H1 (cell line): ENCODE results near the gene CELF5. TPM values are rescaled to one million over a fixed set of nuclear protein-coding genes. Genes with fewer than 3 reads are reported as not detected.

Source experiments
- CTCF ChIA-PET: fragments of 300-600 bp; sonication (Branson Sonifier 250); formaldehyde crosslinking; loops from one replicate; lab custom pipeline; 2021; ENCODE audit not compliant: partially characterized antibody; lab: Charles Lee
- POLR2A ChIA-PET: fragments of 300-600 bp; sonication (Branson Sonifier 250); formaldehyde crosslinking; loops from one replicate; lab custom pipeline; 2021; ENCODE audit warnings: inconsistent platforms; ENCODE audit not compliant: partially characterized antibody; lab: Charles Lee
- DNase-seq, 2 experiments: peaks; one replicate each; pipeline versions ENCODE4 v3.0.0 to v3.0.0-alpha.2; 2010 to 2022; ENCODE audit warnings: low spot score in 2 of 2, low read depth in 1 of 2, mixed read lengths in 1 of 2
- FAIRE-seq: peaks from 2 replicates; lab custom pipeline; 2011; peaks lifted over from hg19 to GRCh38; lab: Jason Lieb, UNC
- H2AFZ ChIP-seq: 2 replicates; pipeline ENCODE4 v1.8.1; 2012; ENCODE audit warnings: low read length, inconsistent platforms
- H2AK5ac ChIP-seq: 2 replicates; pipeline ENCODE4 v1.6.1; 2013; ENCODE audit warnings: low read depth, low read length
- H2BK120ac ChIP-seq: replicated peaks from 2 replicates; pipeline ENCODE3; 2013; ENCODE audit warnings: low read depth, low read length, inconsistent platforms
- H2BK12ac ChIP-seq: 2 replicates; pipeline ENCODE4 v1.6.1; 2013; ENCODE audit warnings: low read depth, low read length
- H2BK15ac ChIP-seq: 2 replicates; pipeline ENCODE4 v1.6.1; 2013; ENCODE audit warnings: low read length
- H2BK20ac ChIP-seq: 2 replicates; pipeline ENCODE4 v1.6.1; 2013; ENCODE audit warnings: low read length
- H2BK5ac ChIP-seq: 2 replicates; pipeline ENCODE4 v1.6.1; 2013; ENCODE audit warnings: low read depth, low read length
- H3K14ac ChIP-seq: 2 replicates; pipeline ENCODE4 v1.6.1; 2013; ENCODE audit warnings: inconsistent platforms; ENCODE audit not compliant: insufficient read length
- H3K18ac ChIP-seq: 2 replicates; pipeline ENCODE4 v1.6.1; 2013; ENCODE audit warnings: low read length; ENCODE audit errors: extremely low read depth
- H3K23ac ChIP-seq: 2 replicates; pipeline ENCODE4 v1.6.1; 2013; ENCODE audit warnings: inconsistent platforms; ENCODE audit not compliant: insufficient read length
- H3K23me2 ChIP-seq: 2 replicates; pipeline ENCODE4 v1.6.1; 2013; ENCODE audit warnings: low read depth, low read length
- H3K27ac ChIP-seq: 2 replicates; pipeline ENCODE4 v1.6.1; 2011; ENCODE audit warnings: low read depth, low read length, inconsistent platforms
- H3K27me3 ChIP-seq, 4 experiments: replicated peaks in 1 of 4; 1 replicate in 1 of 4; 2 replicates in 3 of 4; pipeline versions ENCODE4 v1.6.1 to v1.8.1; 2011 to 2013; ENCODE audit warnings: low read length in 3 of 4, mild to moderate bottlenecking in 3 of 4, inconsistent platforms in 2 of 4, mixed read lengths in 2 of 4, moderate library complexity in 1 of 4; ENCODE audit not compliant: control insufficient read depth in 3 of 4, insufficient read depth in 3 of 4; ENCODE audit errors: extremely low read depth in 1 of 4
- H3K36me3 ChIP-seq, 4 experiments: 2 replicates each; pipeline versions ENCODE4 v1.6.1 to v1.8.1; 2011 to 2013; ENCODE audit warnings: mild to moderate bottlenecking in 4 of 4, low read length in 3 of 4, moderate library complexity in 2 of 4, control low read depth in 1 of 4, inconsistent platforms in 1 of 4; ENCODE audit not compliant: insufficient read depth in 4 of 4, control insufficient read depth in 2 of 4
- H3K4ac ChIP-seq: replicated peaks from 2 replicates; pipeline ENCODE3; 2013; ENCODE audit warnings: low read length, low read depth, mixed read lengths, inconsistent platforms; ENCODE audit not compliant: insufficient read length
- H3K4me1 ChIP-seq, 4 experiments: replicated peaks in 1 of 4; 1 replicate in 1 of 4; 2 replicates in 3 of 4; pipeline versions ENCODE4 v1.6.1 to v1.8.1; 2011 to 2013; ENCODE audit warnings: low read length in 3 of 4, inconsistent platforms in 2 of 4, mixed read lengths in 1 of 4; ENCODE audit not compliant: insufficient read depth in 4 of 4, control insufficient read depth in 3 of 4
- H3K4me2 ChIP-seq, 2 experiments: 2 replicates each; pipeline versions ENCODE4 v1.6.1 to v1.8.1; 2011 to 2013; ENCODE audit warnings: low read depth in 2 of 2, low read length in 2 of 2, control low read depth in 1 of 2, inconsistent platforms in 1 of 2, mild to moderate bottlenecking in 1 of 2; ENCODE audit not compliant: insufficient read depth in 1 of 2
- H3K4me3 ChIP-seq, 4 experiments: fragments of 200-600, 300-600 bp in 1 of 4; sonication (generic), shearing (Covaris generic), sonication (Bioruptor Twin) in 1 of 4; 2 replicates each; pipeline versions ENCODE4 v1.5.1 to v1.8.1; 2011 to 2016; ENCODE audit warnings: low read length in 4 of 4, low read depth in 3 of 4, control low read depth in 2 of 4, inconsistent platforms in 2 of 4, mild to moderate bottlenecking in 2 of 4, mixed read lengths in 1 of 4, moderate library complexity in 1 of 4; ENCODE audit not compliant: insufficient read depth in 2 of 4; ENCODE audit errors: extremely low read depth in 1 of 4
- H3K56ac ChIP-seq: replicated peaks from 2 replicates; pipeline ENCODE3; 2013; ENCODE audit warnings: low read depth, mild to moderate bottlenecking, mixed read lengths, low read length, inconsistent platforms; ENCODE audit not compliant: insufficient read length
- H3K79me1 ChIP-seq: 2 replicates; pipeline ENCODE4 v1.6.1; 2013; ENCODE audit warnings: low read depth, low read length, control low read depth
- H3K79me2 ChIP-seq, 2 experiments: 2 replicates each; pipeline versions ENCODE4 v1.6.1 to v1.8.1; 2012 to 2013; ENCODE audit warnings: low read length in 2 of 2, mild to moderate bottlenecking in 2 of 2, inconsistent platforms in 1 of 2; ENCODE audit not compliant: insufficient read depth in 2 of 2, control insufficient read depth in 1 of 2
- H3K9ac ChIP-seq, 4 experiments: replicated peaks in 1 of 4; 1 replicate in 1 of 4; 2 replicates in 3 of 4; pipeline versions ENCODE4 v1.6.1 to v1.8.1; 2011 to 2013; ENCODE audit warnings: low read depth in 3 of 4, low read length in 3 of 4, control low read depth in 2 of 4, mild to moderate bottlenecking in 2 of 4, moderate library complexity in 2 of 4, inconsistent platforms in 1 of 4; ENCODE audit errors: extremely low read depth in 1 of 4
- H3K9me3 ChIP-seq, 2 experiments: 2 replicates each; pipeline versions ENCODE4 v1.6.1 to v1.8.1; 2012 to 2013; ENCODE audit warnings: mild to moderate bottlenecking in 2 of 2, moderate library complexity in 2 of 2, control low read depth in 1 of 2, inconsistent platforms in 1 of 2, low read depth in 1 of 2, low read length in 1 of 2, mixed read lengths in 1 of 2; ENCODE audit not compliant: insufficient read depth in 2 of 2
- H4K20me1 ChIP-seq, 2 experiments: replicated peaks in 1 of 2; 2 replicates each; pipeline versions ENCODE3 to v1.8.1; 2011 to 2013; ENCODE audit warnings: inconsistent platforms in 2 of 2, low read length in 2 of 2, mild to moderate bottlenecking in 1 of 2; ENCODE audit not compliant: insufficient read depth in 2 of 2, control insufficient read depth in 1 of 2
- H4K5ac ChIP-seq: 2 replicates; pipeline ENCODE4 v1.6.1; 2013; ENCODE audit warnings: low read length, low read depth, mixed read lengths, inconsistent platforms; ENCODE audit not compliant: insufficient read length
- H4K8ac ChIP-seq: 2 replicates; pipeline ENCODE4 v1.8.0; 2013; ENCODE audit warnings: mild to moderate bottlenecking, moderate library complexity, low read length, inconsistent platforms; ENCODE audit not compliant: insufficient read depth; ENCODE audit errors: extremely low read depth
- H4K91ac ChIP-seq: replicated peaks from 2 replicates; pipeline ENCODE3; 2013; ENCODE audit warnings: low read length, mixed read lengths, inconsistent platforms; ENCODE audit not compliant: insufficient read length
- POU5F1 ChIP-seq: IDR thresholded peaks from 2 replicates; pipeline ENCODE4 v1.6.1; 2011; ENCODE audit warnings: low read depth, mild to moderate bottlenecking, low read length, moderate library complexity
- WGBS, 2 experiments: shearing (Covaris generic) in 1 of 2; methylation state at CpG; one replicate each; pipeline versions ENCODE4 v1.1.6 to v1.1.7; 2013 to 2015; ENCODE audit warnings: low lambda C conversion rate in 2 of 2, mixed read lengths in 2 of 2, inconsistent platforms in 1 of 2, low coverage in 1 of 2, missing lambda C conversion rate in 1 of 2; ENCODE audit not compliant: insufficient replicate concordance in 2 of 2, insufficient coverage in 1 of 2, insufficient read length in 1 of 2; ENCODE audit errors: extremely low coverage in 1 of 2, missing lambda C conversion rate in 1 of 2; 5-methylcytosine and 5-hydroxymethylcytosine counted together
- polyA plus RNA-seq, 7 experiments: library from polyadenylated mRNA; depleted of rRNA in 3 of 7; stranded (reverse) in 5 of 7; unstranded in 2 of 7; fragments of >200 nt in 5 of 7; fragments of 200-250 nt in 2 of 7; gene quantifications; 1 replicate in 5 of 7; 2 replicates in 1 of 7; 4 replicates in 1 of 7; pipeline versions ENCODE4 v1.2.1 to v1.2.3, GENCODE V29; 2011 to 2013; ENCODE audit warnings: missing spikeins in 2 of 7, mixed read lengths in 2 of 7
- total RNA-seq: library from RNA; stranded (reverse); fragmentation: NEBNext Ultra II Directional; extraction: Animal tissue kit (Norgen Biotek cat#: 25700); gene quantifications from 2 replicates; pipeline ENCODE4 v1.2.1, GENCODE V29; 2021

Gene CELF5
- total and polyA plus RNA-seq, 2 of the 8 experiments (the other 6 are each of a cell fraction or from before 2014, with no cell fraction given) = 9.8 to 15.0 TPM

DNA sequence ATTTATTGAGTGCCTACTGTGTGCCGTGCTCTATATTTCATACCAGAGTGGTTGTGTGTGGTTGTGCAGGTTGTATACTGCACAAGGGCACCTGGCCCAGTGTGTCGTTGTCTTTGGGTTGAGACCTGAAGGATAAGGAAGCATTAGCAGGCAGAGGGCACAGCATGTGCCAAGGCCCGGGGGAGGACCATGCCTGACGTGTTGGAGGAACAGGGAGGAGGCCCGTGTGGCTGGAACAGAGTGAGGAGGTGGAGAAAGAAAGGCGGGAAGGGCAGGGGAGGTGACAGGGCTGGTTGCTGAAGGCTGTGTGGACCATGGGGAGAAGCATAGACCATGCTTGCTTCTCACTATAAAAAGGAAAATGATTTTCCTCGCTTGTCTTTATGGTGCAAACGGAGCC lies 26.8 kb downstream of the CELF5 start:
- H3K14ac ChIP-seq = no peak overlapping the region
- H4K20me1 ChIP-seq = peaks cover 2 to 11% of the 10 kb centered on the region in 2 experiments
- no peak overlapping the region for H4K91ac ChIP-seq
- no peak overlapping the region for H2BK12ac ChIP-seq
- 72% methylated on average over 6 of the region's 8 CpGs; no CpG with 5 or more reads in 1 of the 2 experiments for WGBS, 2 experiments
- FAIRE-seq (no peak), DNase-seq (no peak)
- no peak overlapping the region for H4K5ac ChIP-seq
- no peak overlapping the region for H3K27ac ChIP-seq
- H2BK5ac ChIP-seq = no peak overlapping the region
- no peak overlapping the region for H2BK20ac ChIP-seq
- peaks cover 3 to 8% of the 10 kb centered on the region in 2 experiments; a peak in 2 of 4 replicates for H3K9me3 ChIP-seq
- ChIA-PET POLR2A (no interaction called here), CTCF (interaction anchor here (0.7 to 2.3 kb wide), 8 partner anchors 9 to 28 kb away, joined by 3 to 9 read pairs (median 4); no protein-coding TSS in a partner anchor)
- no peak overlapping the region for H3K9ac ChIP-seq
- no peak overlapping the region for H4K8ac ChIP-seq
- no peak overlapping the region for H3K23ac ChIP-seq
- H3K56ac ChIP-seq = no peak overlapping the region
- H2AK5ac ChIP-seq = no peak overlapping the region
- no peak overlapping the region for H2AFZ ChIP-seq
- TF ChIP-seq POU5F1 = no peak
- H2BK120ac ChIP-seq = no peak overlapping the region
- H3K23me2 ChIP-seq = peaks cover 9% of the 10 kb centered on the region; the same call in 1 of the 2 replicates
- H3K36me3 ChIP-seq = peaks cover 0 to 2% (median 0%) of the 10 kb centered on the region in 4 experiments; a peak in 2 of 8 replicates
- H3K79me1 ChIP-seq = no peaks in the 10 kb centered on the region
- no peak overlapping the region for H2BK15ac ChIP-seq
- no peak overlapping the region for H3K4ac ChIP-seq
- no peaks in the 10 kb centered on the region; a peak in 1 of 7 replicates for H3K27me3 ChIP-seq
- H3K4me3 ChIP-seq = no peak overlapping the region
- no peak overlapping the region for H3K18ac ChIP-seq
- peaks cover 0 to 3% (median 0%) of the 10 kb centered on the region in 4 experiments; a peak in 1 of 7 replicates for H3K4me1 ChIP-seq
- no peak overlapping the region for H3K4me2 ChIP-seq
- H3K79me2 ChIP-seq = no peaks in the 10 kb centered on the region
